Measurements from ENCODE around the gene RNF115. TPM values are rescaled to one million over a fixed set of nuclear protein-coding genes. Genes with fewer than 3 reads are reported as not detected.

The RNF115 gene
- total RNA-seq, 1 donor from 2014 or later: 15.3 TPM

DNA sequence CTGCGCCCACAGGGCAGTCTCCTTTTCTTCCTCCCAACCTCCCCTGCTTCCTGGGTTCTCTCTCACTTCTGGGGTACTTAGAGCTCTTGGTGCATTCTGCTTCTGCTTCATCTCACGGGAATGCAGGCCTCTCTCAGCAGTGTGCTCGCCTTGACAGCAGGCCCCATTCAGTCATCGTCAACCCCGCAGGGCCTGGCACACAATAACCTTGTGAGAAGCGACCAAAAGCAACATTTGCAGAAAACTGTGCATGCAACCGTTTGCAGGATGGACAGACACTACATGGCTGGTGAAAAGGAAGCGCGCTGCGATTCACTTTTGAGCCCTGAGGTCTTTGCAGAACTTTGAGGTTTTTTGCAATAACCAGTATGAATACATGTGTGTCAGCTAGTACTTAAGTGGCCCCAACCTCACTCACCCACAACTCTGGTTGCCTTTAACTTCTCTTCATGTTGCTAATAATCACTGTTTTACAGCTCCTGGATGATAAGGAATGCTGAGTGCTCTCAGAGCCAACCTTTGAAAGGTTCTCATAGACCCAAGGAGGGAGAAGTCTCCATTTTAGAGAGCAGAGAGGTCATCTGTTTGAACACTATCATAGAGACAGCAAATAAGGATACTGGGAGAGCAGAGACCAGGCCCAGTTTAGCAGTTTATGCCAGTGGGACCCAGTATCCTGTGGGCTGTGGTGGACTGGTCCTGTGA, 107.1 kb downstream of the RNF115 start:
- H3K36me3 Mint-ChIP-seq (ENCODE audit: low read depth, unreplicated experiment): no peaks in the 10 kb centered on the region
- DNase-seq (ENCODE audit: low read depth) (no peak), FAIRE-seq (no peak)
- H3K27me3 Mint-ChIP-seq (ENCODE audit: low read depth, unreplicated experiment): peaks cover 4% of the 10 kb centered on the region
- no peak overlapping the region for H3K9ac ChIP-seq (ENCODE audit: low read length)
- H3K27ac ChIP-seq (ENCODE audit: low read depth, low read length): no peak overlapping the region
- H3K27me3 ChIP-seq (ENCODE audit: insufficient read depth, low read length): no peaks in the 10 kb centered on the region
- peaks cover 19% of the 10 kb centered on the region for H3K4me1 Mint-ChIP-seq (ENCODE audit: low read depth, unreplicated experiment)
- H2AFZ ChIP-seq (ENCODE audit: low read depth, low read length): peak overlapping the region; percentile 32
- no peaks in the 10 kb centered on the region for H3K9me3 ChIP-seq (ENCODE audit: insufficient read depth, low read depth, low read length)
- no peaks in the 10 kb centered on the region for H4K20me1 ChIP-seq (ENCODE audit: insufficient read depth, low read length)
- H3K79me2 ChIP-seq (ENCODE audit: insufficient read depth, low read length): no peaks in the 10 kb centered on the region
- no peaks in the 10 kb centered on the region for H3K36me3 ChIP-seq (ENCODE audit: insufficient read depth, low read length)
- H3K27ac Mint-ChIP-seq (ENCODE audit: unreplicated experiment): no peak overlapping the region
- H3K4me2 ChIP-seq (ENCODE audit: low read length): no peak overlapping the region
- no peaks in the 10 kb centered on the region for H3K9me3 Mint-ChIP-seq (ENCODE audit: unreplicated experiment)
- no peak overlapping the region for H3K4me3 ChIP-seq (ENCODE audit: insufficient read depth, low read depth, low read length)
- TF ChIP-seq, protein P1, sequence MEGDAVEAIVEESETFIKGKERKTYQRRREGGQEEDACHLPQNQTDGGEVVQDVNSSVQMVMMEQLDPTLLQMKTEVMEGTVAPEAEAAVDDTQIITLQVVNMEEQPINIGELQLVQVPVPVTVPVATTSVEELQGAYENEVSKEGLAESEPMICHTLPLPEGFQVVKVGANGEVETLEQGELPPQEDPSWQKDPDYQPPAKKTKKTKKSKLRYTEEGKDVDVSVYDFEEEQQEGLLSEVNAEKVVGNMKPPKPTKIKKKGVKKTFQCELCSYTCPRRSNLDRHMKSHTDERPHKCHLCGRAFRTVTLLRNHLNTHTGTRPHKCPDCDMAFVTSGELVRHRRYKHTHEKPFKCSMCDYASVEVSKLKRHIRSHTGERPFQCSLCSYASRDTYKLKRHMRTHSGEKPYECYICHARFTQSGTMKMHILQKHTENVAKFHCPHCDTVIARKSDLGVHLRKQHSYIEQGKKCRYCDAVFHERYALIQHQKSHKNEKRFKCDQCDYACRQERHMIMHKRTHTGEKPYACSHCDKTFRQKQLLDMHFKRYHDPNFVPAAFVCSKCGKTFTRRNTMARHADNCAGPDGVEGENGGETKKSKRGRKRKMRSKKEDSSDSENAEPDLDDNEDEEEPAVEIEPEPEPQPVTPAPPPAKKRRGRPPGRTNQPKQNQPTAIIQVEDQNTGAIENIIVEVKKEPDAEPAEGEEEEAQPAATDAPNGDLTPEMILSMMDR (IDR thresholded peaks at IDR 0.05; ENCODE audit: insufficient read depth, low read depth, low read length): no peak
- TF ChIP-seq EZH2 (IDR thresholded peaks at IDR 0.05; ENCODE audit: insufficient read depth, low read length): no peak
- no peak overlapping the region for H3K4me3 Mint-ChIP-seq (ENCODE audit: unreplicated experiment)
- peaks cover 14% of the 10 kb centered on the region for H3K4me1 ChIP-seq (ENCODE audit: insufficient read depth, low read length)

DNA sequence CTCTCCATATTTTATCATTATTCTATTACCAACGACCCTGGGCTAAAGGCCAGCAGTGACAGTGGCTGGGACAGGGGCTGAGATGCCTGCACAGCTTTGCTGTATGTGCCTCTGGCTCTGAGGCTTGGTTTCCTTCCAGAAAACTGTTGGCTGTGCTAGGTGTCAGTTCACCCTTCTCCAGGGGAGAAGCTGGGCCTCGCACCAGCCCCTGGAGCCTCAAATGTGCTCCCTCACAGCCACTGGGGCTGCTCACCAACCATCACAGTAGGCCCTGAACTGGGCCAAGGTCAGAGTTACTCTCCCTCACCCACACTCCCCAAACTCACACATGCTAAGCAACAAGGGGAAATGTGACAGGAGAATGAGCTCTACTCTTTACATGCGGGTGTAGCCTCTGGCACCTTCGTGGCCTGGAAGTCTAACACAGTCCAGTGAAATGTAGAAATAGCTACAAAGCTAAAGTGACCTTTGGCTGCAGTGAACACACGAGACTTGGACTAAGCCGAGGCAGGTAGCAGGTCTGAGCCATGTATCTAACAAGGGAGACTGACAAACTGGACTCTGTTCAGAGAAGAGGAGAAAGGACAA, 109.3 kb downstream of the RNF115 start:
- no peaks in the 10 kb centered on the region for H3K9me3 Mint-ChIP-seq (ENCODE audit: unreplicated experiment)
- Histone ChIP-seq H3K4me1 (ENCODE audit: insufficient read depth, low read length) (no peaks in the 10 kb centered on the region), H3K79me2 (ENCODE audit: insufficient read depth, low read length) (no peaks in the 10 kb centered on the region), H4K20me1 (ENCODE audit: insufficient read depth, low read length) (no peaks in the 10 kb centered on the region), H3K9me3 (ENCODE audit: insufficient read depth, low read depth, low read length) (no peaks in the 10 kb centered on the region), H3K36me3 (ENCODE audit: insufficient read depth, low read length) (no peaks in the 10 kb centered on the region), H3K4me2 (ENCODE audit: low read length) (no peak overlapping the region), H3K4me3 (ENCODE audit: insufficient read depth, low read depth, low read length) (no peak overlapping the region), H3K9ac (ENCODE audit: low read length) (no peak overlapping the region), H3K27ac (ENCODE audit: low read depth, low read length) (no peak overlapping the region), H2AFZ (ENCODE audit: low read depth, low read length) (no peak overlapping the region), H3K27me3 (ENCODE audit: insufficient read depth, low read length) (no peaks in the 10 kb centered on the region)
- FAIRE-seq: no peak
- H3K27me3 Mint-ChIP-seq (ENCODE audit: low read depth, unreplicated experiment): peaks cover 4% of the 10 kb centered on the region
- peaks cover 13% of the 10 kb centered on the region for H3K4me1 Mint-ChIP-seq (ENCODE audit: low read depth, unreplicated experiment)
- TF ChIP-seq, protein P1 (IDR thresholded peaks at IDR 0.05; ENCODE audit: insufficient read depth, low read depth, low read length): no peak
- no peak for TF ChIP-seq EZH2 (IDR thresholded peaks at IDR 0.05; ENCODE audit: insufficient read depth, low read length)
- peak overlapping the region; percentile 48 for H3K27ac Mint-ChIP-seq (ENCODE audit: unreplicated experiment)
- no peak for DNase-seq (ENCODE audit: low read depth)
- H3K4me3 Mint-ChIP-seq (ENCODE audit: unreplicated experiment): no peak overlapping the region
- no peaks in the 10 kb centered on the region for H3K36me3 Mint-ChIP-seq (ENCODE audit: low read depth, unreplicated experiment)

GRCh38 chr1:145711213-145711651, 112.7 kb downstream of the RNF115 start:
- TF ChIP-seq, protein P1 (IDR thresholded peaks at IDR 0.05; ENCODE audit: insufficient read depth, low read depth, low read length): no peak
- TF ChIP-seq EZH2 (IDR thresholded peaks at IDR 0.05; ENCODE audit: insufficient read depth, low read length): no peak
- Histone ChIP-seq H3K9me3 (ENCODE audit: insufficient read depth, low read depth, low read length) (no peaks in the 10 kb centered on the region), H3K4me1 (ENCODE audit: insufficient read depth, low read length) (peaks cover 8% of the 10 kb centered on the region), H3K4me2 (ENCODE audit: low read length) (no peak overlapping the region), H3K36me3 (ENCODE audit: insufficient read depth, low read length) (no peaks in the 10 kb centered on the region), H3K9ac (ENCODE audit: low read length) (no peak overlapping the region), H2AFZ (ENCODE audit: low read depth, low read length) (no peak overlapping the region), H3K79me2 (ENCODE audit: insufficient read depth, low read length) (no peaks in the 10 kb centered on the region), H4K20me1 (ENCODE audit: insufficient read depth, low read length) (no peaks in the 10 kb centered on the region), H3K27me3 (ENCODE audit: insufficient read depth, low read length) (no peaks in the 10 kb centered on the region), H3K4me3 (ENCODE audit: insufficient read depth, low read depth, low read length) (no peak overlapping the region), H3K27ac (ENCODE audit: low read depth, low read length) (no peak overlapping the region)
- Mint-ChIP-seq H3K36me3 (ENCODE audit: low read depth, unreplicated experiment) (no peaks in the 10 kb centered on the region), H3K27ac (ENCODE audit: unreplicated experiment) (no peak overlapping the region), H3K9me3 (ENCODE audit: unreplicated experiment) (no peaks in the 10 kb centered on the region), H3K4me1 (ENCODE audit: low read depth, unreplicated experiment) (peaks cover 16% of the 10 kb centered on the region), H3K27me3 (ENCODE audit: low read depth, unreplicated experiment) (peaks cover 4% of the 10 kb centered on the region), H3K4me3 (ENCODE audit: unreplicated experiment) (no peak overlapping the region)
- FAIRE-seq (no peak), DNase-seq (ENCODE audit: low read depth) (no peak)

All from astrocyte (in vitro differentiated cells and primary cell).